H1 (cell line): ENCODE results near the gene ZNF282. TPM values are rescaled to one million over a fixed set of nuclear protein-coding genes. Genes with fewer than 3 reads are reported as not detected.

ENCODE experiments used
- BACH1 ChIP-seq: IDR thresholded peaks from 2 replicates; pipeline ENCODE4 v1.6.1; 2012; ENCODE audit warnings: low read length, improper control_type of control experiment
- BCL11A ChIP-seq, 2 experiments: IDR thresholded peaks; one replicate each; pipeline ENCODE4 v1.6.1; 2011; ENCODE audit warnings: low read depth in 2 of 2, low read length in 2 of 2, mild to moderate bottlenecking in 2 of 2
- JUND ChIP-seq: IDR thresholded peaks from 2 replicates; pipeline ENCODE4 v1.6.1; 2011; ENCODE audit warnings: mild to moderate bottlenecking, improper control_type of control experiment, low read length
- TAF1 ChIP-seq: IDR thresholded peaks from 2 replicates; pipeline ENCODE4 v1.6.1; 2011; ENCODE audit warnings: mild to moderate bottlenecking, low read depth, low read length
- polyA plus RNA-seq, 7 experiments: library from polyadenylated mRNA; depleted of rRNA in 3 of 7; stranded (reverse) in 5 of 7; unstranded in 2 of 7; fragments of >200 nt in 5 of 7; fragments of 200-250 nt in 2 of 7; gene quantifications; 1 replicate in 5 of 7; 2 replicates in 1 of 7; 4 replicates in 1 of 7; pipeline versions ENCODE4 v1.2.1 to v1.2.3, GENCODE V29; 2011 to 2013; ENCODE audit warnings: missing spikeins in 2 of 7, mixed read lengths in 2 of 7
- total RNA-seq: library from RNA; stranded (reverse); fragmentation: NEBNext Ultra II Directional; extraction: Animal tissue kit (Norgen Biotek cat#: 25700); gene quantifications from 2 replicates; pipeline ENCODE4 v1.2.1, GENCODE V29; 2021

The ZNF282 gene
- total and polyA plus RNA-seq, 2 of the 8 experiments (the other 6 are each of a cell fraction or from before 2014, with no cell fraction given) = 16.9 to 36.3 TPM

DNA sequence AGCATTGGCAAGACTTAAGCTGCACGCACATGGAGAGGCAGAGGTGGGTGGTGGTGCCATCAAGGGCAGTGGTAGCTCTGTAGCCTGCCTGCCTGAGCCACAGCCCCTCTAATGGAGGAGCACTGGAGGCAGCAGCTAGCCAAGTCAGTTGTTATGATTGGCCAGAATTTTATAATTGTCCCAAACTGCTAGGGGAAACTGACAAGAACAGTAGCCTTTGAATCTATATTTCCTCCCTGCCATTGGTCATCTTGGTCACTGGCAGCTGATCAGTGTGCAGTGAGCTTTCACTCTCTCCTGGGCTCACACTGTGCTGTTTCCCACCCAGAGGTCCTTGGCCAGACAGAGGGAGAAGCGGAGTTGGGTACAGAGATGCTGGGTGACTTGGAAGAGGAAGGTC is 57.0 kb downstream of the ZNF282 start (continued):
- TF ChIP-seq TAF1 (no peak), BCL11A (IDR thresholded peaks at IDR 0.05; ENCODE audit: low read depth in 2 of 2, low read length in 2 of 2) (no peak), BACH1 (no peak), JUND (no peak)
